Fibroblast of gingiva (primary cell): Measurements from ENCODE around the gene AWAT1.
"Not testable (repeated sequence)": the region's sequence is repeated elsewhere in the genome, so short reads cannot be mapped to it uniquely, and the experiment has no call there.

Experiments used
- DNase-seq: peaks from one replicate; pipeline ENCODE4 v3.0.0-alpha.2; 2011; ENCODE audit warnings: low read depth

Gene AWAT1

GRCh38 chrX:70262952-70263567 lies 28.6 kb downstream of the AWAT1 start:
- peak; percentile 1 for DNase-seq

GRCh38 chrX:70264784-70265183 lies 30.3 kb downstream of the AWAT1 start:
- no peak for DNase-seq

GRCh38 chrX:70268034-70268433 lies 33.6 kb downstream of the AWAT1 start, which contains the start of gene ARR3:
Gene ARR3 (plus strand): TSS chrX:70268334. CDS start chrX:70269386, 1,052 bp downstream.
- DNase-seq: no peak

DNA sequence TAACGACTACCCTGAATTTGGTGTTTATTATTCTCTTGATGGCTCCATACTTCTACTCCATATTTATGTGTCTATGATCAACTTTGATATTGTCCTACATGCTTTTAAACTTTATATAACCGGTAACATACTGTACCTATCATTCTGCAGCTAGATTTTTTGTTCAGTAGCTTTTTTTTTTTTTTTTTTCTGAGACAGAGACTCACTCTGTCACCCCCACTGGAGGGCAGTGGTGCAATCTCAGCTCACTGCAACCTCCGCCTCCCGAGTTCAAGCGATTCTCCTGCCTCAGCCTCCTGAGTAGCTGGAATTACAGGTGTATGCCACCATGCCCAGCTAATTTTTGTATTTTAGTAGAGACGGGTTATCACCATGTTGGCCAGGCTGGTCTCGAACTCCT lies 39.6 kb downstream of the AWAT1 start:
- not testable (repeated sequence) for DNase-seq

DNA sequence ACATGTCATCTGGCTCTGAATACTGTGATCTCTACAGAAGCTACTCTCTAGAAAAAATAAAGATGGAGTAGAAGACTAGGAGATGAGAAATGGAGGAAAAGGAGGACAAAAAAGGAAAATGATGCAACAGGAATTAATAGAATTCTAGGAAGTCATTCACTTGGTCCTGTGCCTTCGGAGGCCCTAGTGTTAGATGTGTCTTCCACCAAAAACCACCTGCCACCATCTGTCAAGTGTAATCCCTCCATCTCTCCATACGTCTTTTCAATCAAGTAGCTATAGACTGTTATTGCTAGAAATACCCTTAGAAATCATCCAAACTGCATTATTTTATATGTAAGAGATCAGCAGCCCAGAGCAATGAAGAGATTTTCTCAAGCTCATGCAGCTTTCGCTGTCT lies 44.6 kb downstream of the AWAT1 start:
- no peak for DNase-seq

- DNase-seq: no peak
Observed at GRCh38 chrX:70280573-70280972, 46.1 kb downstream of the AWAT1 start.

DNA sequence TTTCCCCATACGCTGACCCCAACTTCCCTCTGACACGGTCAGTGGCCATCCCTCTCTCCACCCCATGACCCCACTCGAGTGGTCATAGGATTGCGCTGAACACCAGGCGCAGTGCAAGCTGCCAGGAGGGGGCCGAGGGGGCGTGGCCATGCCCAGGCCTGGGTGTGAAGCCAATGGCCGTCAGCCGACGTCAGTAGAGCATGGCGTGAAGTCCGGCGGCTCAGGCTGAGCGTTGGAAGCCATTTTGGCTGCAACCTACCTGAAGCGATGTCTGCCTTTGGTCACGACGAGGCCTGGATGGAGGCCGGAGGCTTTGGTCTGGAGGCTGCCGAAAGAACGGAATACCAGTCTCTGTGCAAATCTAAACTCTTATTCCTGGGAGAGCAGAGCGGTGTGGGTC lies 47.5 kb downstream of the AWAT1 start, which contains the start of gene RAB41:
Gene RAB41, plus strand, starts transcription at position 222 of the 400 bp plus-strand sequence. Its CDS starts 46 bp downstream, at position 268.
- DNase-seq: no peak

GRCh38 chrX:70289168-70289792 lies 54.8 kb downstream of the AWAT1 start:
- DNase-seq: no peak
